ENCODE measurements around the gene ADK.
A peak's percentile ranks its signal among the peaks of the same experiment; 100 is the strongest.
"Not testable (repeated sequence)": the region's sequence is repeated elsewhere in the genome, so short reads cannot be mapped to it uniquely, and the experiment has no call there.

ADK gene

DNA sequence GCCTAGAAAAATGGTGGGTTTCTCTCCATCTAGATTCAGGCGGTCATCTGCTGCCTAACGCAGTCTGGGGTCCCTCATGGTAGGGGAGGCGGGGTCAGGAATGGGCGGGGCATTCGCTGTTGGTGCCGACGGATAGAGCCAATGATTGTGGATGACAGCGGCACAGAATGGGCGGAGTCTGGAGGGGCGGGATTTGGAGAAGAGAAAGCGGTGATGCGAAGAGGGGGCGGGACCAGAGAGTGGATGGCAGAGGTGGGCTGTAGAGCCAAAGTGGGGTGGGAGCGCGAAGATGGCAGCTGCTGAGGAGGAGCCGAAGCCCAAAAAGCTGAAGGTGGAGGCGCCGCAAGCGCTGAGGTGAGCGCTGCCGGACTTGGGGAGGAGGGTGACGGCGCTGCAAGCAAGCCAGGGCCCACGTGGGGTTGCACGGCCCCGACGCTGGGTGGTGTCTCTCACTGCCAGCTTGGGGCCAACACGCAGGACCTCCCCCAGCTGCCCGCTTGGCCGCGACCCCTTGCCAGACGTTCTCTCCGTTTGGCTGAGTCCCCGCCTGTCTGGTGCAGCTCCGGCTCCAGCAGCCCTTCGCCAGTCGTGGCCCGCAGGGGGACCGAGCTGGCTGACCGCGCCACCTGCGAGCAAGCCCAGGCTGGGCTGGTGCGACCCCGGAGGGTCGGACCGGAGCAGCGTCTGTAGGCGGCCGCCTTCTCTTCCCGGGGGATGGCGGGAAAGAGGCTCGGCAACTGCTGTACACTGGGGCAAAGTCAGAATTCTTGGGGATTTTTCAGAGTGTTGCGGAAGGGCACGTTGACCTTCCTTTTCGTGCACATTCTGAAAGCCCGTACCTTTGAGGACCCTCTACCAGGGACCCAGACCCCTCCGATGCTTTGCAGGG, at the start of gene ADK:
Gene ADK, plus strand, starts transcription at position 232 of the 889 bp plus-strand sequence. Its CDS starts 58 bp downstream, at position 290.
- DNase-seq (ENCODE audit: low spot score): peak; percentile 99

DNA sequence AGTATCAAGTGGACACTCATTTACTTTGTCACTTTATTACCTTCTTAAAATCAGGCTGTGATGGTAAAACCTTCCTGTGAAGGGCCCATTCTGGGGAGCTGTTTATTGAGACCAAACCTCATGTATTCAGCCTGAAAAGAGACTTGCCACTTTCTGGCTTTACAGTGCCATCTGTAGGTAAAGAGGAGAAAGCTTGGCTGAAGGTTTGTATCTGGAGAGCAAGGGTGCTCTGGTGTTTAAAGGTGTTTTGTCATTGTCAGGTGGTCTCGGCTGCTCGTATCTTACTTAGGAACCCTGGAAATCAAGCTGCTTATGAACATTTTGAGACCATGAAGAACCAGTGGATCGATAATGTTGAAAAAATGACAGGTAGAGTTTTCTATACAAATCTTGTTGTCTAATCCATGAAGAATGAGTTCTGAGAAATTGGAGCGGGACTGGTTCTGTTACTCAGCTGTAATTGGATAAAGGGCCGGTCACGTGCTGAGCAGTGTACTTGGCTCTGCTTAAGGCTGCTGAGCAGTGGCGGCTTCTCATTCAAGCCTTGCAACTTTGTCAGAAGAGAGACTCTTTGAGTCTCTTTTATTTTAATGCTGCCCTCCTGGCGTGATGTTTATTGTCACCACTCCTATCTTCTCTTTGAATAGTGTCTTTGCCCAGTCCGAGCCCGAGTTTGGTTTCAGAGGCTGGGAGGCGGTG, 47.3 kb upstream of the ADK start:
- DNase-seq (ENCODE audit: low spot score): peak; percentile 40

DNA sequence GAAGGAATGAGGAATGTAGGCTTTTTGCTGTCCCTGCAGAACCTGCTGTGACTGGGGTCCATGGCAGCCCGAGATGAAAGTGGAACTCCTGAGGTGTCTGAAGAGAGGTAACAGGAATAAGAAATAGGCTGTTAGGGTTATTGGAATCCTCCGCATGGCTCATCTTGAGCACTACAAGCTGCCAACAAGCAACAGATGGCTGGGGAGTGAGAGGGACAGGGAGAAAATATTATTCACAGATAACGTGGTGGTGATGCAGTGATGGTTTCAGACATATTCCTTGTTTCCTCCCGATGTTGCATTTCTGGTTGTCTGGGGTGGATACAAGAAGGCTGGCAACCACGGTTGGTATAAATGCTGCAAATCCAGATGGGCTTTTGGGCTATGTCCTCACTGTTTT, 46.5 kb upstream of the ADK start:
- no peak for DNase-seq (ENCODE audit: low spot score)

DNA sequence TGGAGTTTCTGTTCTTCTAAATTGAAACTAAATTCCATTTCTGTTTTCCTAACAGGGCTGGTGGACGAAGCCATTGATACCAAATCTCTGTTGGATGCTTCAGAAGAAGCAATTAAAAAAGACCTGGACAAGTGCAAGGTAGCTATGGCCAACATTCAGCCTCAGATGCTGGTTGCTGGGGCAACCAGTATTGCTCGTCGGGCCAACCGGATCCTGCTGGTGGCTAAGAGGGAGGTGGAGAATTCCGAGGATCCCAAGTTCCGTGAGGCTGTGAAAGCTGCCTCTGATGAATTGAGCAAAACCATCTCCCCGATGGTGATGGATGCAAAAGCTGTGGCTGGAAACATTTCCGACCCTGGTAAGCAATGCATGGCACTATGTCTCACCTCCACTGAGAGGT, 46.0 kb upstream of the ADK start:
- DNase-seq (ENCODE audit: low spot score): no peak

DNA sequence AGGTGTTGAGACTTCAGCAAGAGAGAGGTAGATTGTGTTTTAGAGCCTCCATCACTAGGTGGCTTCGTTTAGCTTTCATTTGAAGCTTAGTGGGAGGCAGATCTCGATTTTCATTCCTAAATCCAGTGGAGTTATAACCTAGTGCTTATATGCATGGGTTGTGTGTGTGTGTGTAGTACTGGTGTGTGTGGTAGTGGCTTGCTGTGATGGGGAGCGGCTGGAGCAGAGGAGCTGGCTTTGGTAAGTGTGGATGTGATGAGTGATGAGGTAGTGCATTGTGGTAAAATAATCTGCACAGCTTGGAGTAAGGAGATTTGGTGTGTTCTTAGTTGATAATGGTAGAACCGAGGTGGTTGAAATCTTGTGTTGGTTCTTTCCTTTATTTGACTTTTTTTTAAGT, 43.6 kb upstream of the ADK start:
- no peak for DNase-seq (ENCODE audit: low spot score)

DNA sequence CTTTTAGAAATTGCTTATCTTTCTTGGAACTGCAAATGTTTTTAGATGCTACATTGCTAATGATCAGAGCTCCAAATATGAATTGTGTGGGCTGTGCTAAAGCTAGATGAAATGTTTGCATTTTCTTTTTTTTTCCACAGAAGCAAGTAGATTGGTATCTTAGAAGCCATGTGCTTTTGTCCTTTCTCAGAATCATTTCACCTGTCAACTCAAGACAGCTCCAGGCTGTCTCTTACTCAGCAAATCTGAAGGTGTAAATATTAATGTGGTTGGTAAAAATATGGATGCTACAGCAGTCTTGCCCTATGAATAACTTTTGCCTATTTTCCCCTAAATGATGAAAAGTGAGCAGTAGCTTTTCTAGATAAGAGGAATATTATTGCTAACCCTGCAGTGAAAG, 41.6 kb upstream of the ADK start:
- DNase-seq (ENCODE audit: low spot score): no peak

DNA sequence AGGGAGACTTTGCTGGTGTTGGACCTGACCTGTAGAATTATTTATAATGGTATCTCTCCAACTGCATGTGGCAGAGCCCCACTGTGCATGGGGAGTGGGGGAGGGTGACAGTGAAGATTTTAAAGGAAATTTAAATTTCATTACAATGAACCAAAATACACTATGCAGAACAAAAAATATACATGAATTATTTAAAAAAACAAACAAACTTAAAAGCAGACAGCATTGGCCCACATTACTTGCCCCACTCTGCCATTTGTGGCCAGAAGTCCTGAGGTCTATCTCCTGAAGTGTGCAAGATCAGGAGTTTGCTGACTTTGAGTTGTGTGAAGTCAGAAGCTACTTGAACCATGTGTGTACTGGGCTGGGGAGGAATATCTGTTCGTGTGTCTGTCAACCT, 40.9 kb upstream of the ADK start:
- DNase-seq (ENCODE audit: low spot score): no peak

DNA sequence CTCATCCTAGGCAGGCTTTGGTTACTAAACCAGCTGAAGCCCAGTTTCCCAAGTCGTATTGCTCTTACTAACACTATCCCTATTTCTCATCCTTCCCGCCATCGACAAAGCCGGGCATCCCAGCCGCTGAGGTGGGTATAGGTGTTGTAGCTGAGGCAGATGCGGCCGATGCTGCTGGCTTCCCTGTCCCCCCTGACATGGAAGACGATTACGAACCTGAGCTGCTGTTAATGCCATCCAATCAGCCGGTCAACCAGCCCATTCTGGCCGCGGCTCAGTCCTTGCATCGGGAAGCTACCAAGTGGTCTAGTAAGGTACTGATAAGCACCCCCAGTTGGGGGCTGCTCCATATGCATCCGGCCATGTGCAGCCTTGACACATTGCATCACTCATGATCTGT, 39.2 kb upstream of the ADK start:
- DNase-seq (ENCODE audit: low spot score): no peak

DNA sequence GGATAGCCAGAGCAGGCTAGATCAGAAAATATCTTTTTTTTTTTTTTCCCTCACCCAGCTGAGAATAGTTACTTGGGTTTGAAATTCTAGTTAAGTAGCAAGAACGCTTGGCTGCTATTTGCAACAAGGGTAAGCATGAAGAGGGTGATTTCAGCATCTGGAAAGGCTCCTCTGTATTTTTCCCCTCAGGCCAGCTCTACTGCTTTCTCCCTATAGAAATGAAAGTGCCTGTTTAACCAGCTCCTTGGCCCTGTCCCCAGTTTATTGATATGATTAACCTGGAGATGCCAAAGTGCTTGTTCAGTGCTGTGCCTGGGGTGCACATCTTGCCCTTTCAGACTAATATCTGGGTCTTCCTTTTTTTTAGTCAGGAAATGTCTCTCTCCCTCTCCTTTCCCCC, 37.5 kb upstream of the ADK start:
- no peak for DNase-seq (ENCODE audit: low spot score)

DNA sequence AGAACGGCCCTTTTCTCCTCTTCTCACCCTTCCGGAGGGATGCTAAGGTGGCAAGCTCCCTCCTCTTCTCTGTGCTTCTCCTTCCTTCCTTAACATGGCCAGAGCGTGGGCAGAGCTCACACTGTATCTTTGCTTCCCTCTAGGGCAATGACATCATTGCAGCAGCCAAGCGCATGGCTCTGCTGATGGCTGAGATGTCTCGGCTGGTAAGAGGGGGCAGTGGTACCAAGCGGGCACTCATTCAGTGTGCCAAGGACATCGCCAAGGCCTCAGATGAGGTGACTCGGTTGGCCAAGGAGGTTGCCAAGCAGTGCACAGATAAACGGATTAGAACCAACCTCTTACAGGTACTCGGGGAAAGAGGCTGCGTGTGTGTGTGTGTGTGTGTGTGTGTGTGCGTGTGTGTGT, 37.0 kb upstream of the ADK start:
- no peak for DNase-seq (ENCODE audit: low spot score)

DNA sequence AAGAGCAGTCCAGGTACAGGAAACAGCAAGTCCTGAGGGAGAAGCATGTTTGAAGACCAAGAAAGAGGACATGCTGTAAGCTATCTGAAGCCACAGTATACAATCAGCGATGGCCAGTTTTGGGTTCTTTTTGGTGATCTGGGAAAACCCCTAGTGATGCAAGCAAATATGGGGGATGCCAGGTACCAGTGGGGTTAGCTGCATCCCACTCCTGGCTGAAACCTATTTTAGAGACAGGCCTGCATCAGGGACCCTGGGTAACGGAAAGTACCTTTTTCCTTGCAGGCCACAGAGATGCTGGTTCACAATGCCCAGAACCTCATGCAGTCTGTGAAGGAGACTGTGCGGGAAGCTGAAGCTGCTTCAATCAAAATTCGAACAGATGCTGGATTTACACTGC, 33.3 kb upstream of the ADK start:
- no peak for DNase-seq (ENCODE audit: low spot score)

DNA sequence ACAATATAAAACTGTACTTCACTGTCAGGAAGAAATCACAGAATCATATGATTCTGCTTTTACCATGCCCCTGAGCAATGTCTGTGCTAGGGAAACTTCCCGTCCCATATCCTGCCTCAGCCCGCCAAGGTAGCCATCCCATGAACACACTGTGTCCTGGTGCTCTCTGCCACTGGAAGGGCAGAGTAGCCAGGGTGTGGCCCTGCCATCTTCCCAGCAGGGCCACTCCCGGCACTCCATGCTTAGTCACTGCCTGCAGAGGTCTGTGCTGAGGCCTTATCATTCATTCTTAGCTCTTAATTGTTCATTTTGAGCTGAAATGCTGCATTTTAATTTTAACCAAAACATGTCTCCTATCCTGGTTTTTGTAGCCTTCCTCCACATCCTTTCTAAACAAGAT, 32.2 kb upstream of the ADK start:
- peak; percentile 47 for DNase-seq (ENCODE audit: low spot score)

DNA sequence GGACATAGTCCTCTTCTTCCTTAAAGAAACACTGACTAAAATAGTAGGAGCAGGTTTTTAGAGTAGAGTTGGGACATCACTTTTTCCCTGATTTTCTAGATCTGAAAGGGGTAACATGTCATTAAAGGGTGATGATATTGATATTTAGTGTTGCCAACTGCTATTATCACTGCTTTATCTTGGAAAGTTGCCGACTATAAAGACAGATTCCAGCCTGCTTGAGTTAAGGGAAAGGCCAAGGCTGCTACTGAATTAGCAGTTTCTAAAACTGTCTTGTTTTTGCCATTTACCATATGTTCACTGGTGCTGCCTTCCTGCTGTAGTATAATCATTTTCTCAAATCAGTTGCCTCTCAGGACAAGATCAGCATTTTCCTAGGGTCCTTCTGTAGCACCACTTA, 30.1 kb upstream of the ADK start:
- DNase-seq (ENCODE audit: low spot score): no peak

DNA sequence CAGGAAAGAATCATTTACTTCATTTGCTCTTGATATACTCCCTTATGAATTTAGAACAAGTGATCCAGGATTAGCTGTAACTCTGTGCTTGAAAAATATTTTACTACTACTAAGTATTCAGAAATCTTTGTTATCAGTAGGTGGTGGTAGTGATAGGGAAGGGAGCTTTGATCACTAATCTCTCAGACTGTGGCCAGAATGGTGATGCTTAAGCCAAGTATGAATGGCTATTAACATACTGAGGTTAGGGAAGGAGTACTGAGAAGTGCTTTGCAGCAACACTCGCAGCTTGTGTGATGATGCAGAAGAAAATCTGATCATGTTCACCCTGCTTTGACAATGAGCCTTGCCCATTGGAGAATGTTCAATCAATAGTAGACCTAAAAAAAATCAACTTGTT, 29.7 kb upstream of the ADK start:
- DNase-seq (ENCODE audit: low spot score): no peak

DNA sequence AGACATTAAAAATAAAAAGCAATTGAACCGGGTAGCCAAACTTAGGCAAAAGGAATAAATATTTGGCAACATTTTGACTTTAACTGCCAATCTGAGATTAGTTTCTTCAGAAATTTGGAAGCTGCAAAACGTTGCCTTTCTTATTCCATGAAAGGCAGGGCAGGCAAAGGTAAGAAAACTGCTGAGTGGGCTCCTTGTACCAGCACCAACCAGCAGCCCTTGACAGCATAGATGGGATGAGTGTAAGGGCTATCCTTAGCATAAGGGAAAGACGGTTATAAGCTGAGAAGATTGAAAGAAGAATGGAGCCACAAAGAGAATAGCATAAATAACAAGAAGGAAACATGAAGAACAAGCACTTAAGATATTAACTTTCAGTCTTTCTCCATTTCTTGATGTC, 29.0 kb upstream of the ADK start:
- no peak for DNase-seq (ENCODE audit: low spot score)

DNA sequence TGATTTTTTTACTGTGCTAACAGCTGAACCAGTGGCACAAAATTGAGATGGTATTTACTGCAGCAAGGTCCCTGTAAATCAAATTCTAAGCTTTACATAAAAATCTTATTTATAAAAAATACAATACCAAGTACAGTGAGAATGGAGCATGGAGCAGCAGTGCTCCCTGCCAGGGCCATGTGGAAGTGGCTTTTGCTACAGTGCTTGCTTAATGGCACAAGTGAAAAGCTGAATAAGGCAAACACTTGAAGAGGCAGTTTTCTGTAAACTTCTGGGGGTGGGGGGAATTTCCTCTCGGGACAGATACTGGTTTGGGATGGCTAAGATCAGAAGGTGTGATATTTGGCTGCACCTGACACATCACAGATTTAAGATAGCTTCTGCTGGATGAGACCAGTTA, 27.9 kb upstream of the ADK start:
- DNase-seq (ENCODE audit: low spot score): no peak

DNA sequence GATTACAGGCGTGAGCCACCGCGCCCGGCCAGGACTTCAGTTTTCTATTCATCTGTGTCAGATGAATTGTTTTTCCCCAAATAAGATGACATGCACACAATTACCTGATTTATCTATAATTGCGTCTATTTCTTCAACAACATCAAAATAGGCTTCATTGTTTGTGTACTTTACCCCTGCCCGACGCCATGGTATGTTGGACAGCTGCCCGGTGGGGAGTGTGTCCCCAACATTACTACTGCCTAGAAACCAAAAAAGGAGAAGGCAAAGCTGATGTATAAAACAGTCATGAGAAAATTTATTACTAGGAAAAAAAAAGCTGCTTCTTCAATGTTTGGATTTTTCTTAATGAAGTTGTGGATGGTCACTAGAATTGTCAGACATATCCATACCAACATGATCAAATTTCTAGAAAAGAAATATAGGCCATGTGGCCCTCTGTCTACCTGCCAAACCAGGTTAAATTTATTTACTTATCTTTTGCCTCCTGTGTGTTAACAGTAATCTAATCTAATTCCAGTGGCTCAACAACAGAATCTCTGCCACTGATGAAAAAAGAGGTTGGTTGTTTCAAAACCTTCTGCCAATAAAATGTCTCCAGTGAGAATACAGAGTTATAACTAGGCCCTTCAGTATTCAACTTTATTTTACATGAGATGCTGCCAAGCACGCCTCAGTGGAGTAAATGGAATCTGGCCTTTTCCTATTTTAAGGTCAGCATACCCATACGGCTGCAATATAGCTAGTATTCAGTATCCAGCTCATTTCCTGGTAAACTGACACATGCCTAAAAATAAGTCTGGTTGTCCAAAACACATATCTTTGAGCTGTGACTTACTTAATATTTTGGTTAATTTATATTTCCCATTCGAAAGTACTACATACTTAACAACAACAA, 16.8 kb upstream of the ADK start:
- no peak for DNase-seq (ENCODE audit: low spot score)

DNA sequence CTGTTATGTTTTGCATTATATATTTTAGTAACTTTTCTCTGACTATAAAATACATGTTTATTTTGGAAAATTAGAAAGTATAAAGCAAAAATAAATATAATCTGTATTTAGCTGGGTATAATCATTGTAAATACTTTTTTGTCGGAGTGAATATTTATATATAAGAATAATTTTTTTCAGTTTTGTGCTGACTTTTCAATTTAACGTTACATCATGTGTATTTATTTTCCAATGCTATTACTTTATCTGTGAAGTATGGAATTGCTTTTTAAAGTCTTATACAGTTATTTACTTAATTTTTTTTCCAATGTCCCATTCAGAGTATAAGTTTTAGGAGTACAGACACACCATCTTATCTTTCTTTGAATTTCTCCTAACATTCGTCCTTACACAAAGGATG, 15.6 kb upstream of the ADK start:
- no peak for DNase-seq (ENCODE audit: low spot score)

DNA sequence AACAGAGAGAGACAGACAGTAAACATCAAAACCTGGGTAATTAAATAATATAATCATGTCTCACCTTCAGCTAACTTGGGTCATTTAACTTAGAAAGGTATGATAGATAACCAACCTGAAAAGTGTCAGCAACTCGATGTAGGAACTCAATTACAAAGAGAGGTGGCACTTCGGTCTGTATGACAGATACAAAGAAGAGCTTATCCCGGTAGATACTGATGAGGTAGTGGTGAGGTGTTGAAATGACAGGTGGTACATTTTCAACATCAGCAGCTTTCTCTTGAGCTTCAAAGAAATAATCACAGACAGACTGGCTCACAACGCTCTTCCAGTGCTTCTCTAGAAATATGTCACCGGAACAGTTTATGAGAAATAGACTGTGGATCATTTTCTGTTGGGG, 13.0 kb upstream of the ADK start:
- DNase-seq (ENCODE audit: low spot score): no peak

DNA sequence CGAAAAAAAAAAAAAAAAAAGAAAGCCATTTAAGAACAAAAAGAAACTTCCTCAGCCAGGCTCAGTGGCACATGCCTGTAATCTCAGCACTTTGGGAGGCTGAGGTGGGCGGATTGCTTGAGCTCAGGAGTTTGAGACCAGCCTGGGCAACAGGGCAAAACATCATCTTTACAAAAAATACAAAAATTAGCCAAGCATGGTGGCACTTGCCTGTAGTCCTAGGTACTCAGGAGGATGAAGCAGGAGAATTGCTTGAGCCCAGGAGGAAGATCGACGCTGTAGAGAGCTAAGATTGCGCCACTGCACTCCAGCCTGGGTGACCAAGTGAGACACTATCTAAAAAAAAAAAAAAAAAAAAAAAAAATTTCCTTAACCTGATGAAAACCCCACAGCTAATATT, 12.4 kb upstream of the ADK start:
- not testable (repeated sequence) for DNase-seq (ENCODE audit: low spot score)

DNA sequence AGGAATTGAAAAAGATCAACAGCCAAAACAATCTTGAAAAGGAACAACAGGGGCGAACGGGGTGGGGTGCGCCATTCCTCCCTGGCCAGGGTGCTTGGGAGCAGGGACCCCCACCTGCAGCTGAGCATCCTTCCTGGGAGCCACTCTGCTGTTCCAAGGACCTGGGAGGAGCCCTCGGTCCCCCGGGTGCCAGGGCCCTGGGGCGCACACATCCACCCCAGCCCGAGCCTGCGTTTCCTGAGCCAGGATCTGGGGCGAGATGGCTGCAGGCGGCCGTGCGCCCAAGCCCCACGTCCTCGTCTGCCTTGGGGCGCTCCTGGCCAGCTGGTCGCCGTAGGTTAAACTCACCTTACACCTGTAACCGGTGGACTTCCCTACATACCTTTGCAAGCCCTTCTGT, 11.0 kb upstream of the ADK start:
- DNase-seq (ENCODE audit: low spot score): no peak

DNA sequence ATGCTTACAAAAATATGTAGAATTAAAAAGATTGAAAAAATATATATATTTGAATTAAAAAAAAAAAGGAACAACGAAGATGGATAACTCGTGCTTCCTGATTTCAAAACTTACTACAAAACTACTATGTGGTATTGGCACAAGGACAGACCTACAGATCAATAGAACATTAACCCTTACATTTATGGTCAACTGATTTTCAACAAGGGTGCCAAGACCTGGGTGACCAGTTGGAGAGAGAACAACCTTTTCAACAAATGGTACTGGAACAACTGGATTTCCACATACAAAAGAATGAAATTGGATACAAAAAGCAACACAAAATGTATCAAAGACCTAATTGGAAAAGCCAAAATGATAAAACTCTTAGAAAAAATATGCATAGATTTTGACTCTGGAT, 10.5 kb upstream of the ADK start:
- DNase-seq (ENCODE audit: low spot score): no peak

DNA sequence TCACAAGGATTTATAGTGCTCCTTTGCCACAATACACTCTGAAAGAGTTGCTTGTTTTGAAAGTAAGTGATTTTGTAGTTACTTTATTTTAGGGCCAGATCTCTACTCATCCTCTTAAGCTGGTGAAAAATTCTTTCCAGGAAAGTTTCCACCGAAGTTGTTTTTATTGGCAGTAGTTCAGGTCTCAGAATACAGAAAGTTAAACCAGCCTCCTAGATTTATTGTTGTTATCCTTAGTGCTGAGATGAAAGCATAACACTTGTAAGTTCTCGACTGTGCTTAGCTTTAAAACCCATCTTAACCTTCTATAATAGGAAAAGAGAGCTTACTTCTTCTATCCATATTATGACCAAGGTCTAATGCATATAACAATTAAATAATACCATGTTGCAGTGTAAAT, 5.9 kb upstream of the ADK start:
- DNase-seq (ENCODE audit: low spot score): no peak

Measured in hematopoietic multipotent progenitor cell treated with erythropoietin and hydrocortisone succinate and interleukin-3 and kit ligand, for 15 days (in vitro differentiated cells).